Stimulated activated CD4-positive, alpha-beta T cell treated with anti-CD3 and anti-CD28 coated beads, Interleukin-12 subunit alpha, Interleukin-12 subunit beta, amount 100 ng/mL, for 48 hours (primary cell): ENCODE measurements around the gene HIKESHI.
"Not testable (repeated sequence)": the region's sequence is repeated elsewhere in the genome, so short reads cannot be mapped to it uniquely, and the experiment has no call there.

Experiments
- DNase-seq, 3 donors: peaks; one replicate each; pipeline ENCODE4 v3.0.0-alpha.2; 2020; ENCODE audit warnings: low read depth in 2 of 3, low spot score in 1 of 3

HIKESHI gene, protein sequence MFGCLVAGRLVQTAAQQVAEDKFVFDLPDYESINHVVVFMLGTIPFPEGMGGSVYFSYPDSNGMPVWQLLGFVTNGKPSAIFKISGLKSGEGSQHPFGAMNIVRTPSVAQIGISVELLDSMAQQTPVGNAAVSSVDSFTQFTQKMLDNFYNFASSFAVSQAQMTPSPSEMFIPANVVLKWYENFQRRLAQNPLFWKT

DNA sequence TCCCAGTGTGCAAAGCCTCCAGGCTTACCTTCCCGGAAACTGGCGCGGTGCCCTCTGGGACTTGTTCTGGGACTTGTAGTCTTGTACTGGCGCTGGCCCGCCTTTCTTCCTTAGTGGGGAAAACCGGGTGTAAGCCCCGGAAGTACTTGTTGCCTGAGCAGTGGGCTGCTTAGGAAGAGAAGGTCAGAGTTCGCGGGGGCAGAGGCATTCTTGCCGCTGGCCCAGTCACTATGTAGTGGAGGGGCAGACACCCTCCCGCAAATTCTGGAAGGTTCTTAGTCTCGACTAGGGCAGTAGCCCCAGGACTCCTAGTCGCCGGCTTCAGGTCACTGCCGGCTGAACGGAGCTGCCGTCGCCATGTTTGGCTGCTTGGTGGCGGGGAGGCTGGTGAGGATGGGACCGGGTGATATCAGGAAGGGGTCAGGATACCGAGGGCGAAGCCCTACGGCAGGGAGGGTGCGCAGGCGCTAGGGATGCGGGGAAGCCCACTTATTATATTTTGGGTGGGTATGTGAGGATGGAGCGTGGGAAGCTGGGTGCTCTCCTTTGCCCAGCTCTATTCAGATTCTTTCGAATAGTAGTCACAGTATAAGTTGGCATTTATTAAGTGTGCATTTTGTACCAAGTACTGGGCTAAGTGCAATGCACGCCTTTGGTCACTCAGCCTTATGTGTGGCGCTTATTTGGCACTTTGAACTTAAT is at the start of gene HIKESHI:
Gene HIKESHI (plus strand): TSS at position 149 of the 702 bp plus-strand sequence. CDS start 209 bp downstream, at position 358.
- DNase-seq, result peak; percentile 87 to 94 (median 87)

DNA sequence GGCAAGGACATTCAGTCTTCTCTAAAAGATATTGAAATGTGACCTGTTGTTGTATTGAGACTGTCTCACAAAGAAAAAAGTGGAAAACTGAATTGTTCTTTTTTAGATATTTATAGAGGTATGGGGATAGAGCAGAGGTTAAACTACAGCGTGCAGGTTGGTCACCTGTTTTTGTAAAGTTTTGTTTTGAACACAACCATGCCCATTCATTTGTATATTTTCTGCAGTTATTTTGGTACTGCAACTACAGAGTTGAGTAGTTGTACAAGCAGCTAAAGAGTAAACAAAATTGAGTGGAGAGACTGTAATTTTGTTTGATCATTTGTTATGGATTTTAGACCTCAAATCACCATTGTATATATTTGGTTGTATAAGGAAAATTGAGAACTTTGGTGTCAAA is 46.1 kb upstream of the HIKESHI start:
- DNase-seq, result no peak

DNA sequence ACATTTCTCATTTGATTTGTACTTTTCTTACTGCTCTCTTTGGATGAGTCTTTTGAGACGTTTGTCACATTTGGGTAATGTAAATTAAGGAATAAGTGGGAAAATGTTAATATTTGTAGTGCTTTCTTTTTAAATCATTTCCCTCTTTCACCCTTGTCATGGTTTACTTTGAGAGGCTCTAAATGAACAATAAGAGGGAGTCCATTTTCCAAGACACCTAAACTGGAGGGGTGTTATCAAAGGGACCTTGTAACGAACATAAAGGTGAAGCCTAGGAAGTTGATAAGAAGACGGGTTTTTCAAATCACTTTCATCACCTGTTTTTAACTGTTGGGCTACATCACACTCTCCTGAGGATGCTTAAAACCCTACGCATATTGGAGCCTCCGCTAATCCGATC is 45.4 kb upstream of the HIKESHI start:
- DNase-seq, result no peak

DNA sequence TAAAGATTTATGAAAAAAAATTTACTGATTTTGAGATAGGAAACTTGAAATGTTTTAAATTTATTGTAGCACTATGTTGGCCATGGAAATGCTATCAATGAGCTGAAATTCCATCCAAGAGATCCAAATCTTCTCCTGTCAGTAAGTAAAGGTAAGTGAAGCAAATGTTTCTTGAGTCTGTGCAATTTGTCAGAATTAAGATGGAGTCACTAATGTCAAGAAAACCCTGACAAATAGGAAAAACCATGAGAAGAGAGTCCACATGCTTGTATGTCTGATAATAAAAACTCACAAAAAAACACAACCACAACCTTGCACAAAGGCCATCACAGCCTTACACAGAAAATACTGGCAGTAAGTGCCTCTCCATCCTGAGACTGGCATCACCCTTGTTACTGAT is 44.6 kb upstream of the HIKESHI start:
- DNase-seq, result no peak

DNA sequence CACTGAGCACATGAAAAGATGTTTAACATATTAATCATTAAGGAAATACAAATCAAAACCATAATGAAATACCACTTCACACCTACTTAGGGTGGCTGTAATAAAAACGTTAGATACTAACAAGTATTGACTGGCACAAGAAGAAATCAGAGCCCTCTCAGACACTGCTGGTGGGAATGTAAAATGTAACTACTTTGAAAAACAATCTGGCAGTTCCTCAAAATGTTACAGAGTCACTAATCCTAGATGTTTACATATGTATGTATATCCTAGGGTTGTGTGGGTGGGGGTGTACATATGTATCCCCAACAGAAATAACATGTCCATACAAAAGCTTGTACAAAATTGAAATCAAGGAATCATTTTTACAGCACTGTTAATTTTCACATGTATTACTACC is 42.3 kb upstream of the HIKESHI start:
- no peak for DNase-seq

DNA sequence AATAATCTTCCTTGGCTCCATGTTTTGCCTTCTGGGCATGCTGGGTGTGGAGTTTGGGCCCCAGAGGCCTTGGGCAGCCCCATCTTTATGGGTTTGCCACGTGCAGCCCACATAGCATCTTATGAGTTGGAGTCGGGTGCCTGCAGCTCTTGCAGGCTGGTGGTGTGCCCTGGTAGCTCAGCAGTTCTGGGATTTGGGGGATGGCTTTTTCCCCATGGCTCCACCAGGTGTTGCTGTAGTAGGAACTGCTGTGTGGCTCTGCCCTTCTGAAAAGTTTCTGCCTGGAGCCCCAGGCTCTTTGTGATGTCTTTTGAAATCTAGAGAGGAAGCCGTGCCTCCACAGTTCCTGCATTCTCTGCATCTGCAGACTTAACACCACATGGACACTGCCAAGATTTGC is 40.7 kb upstream of the HIKESHI start:
- no peak for DNase-seq

DNA sequence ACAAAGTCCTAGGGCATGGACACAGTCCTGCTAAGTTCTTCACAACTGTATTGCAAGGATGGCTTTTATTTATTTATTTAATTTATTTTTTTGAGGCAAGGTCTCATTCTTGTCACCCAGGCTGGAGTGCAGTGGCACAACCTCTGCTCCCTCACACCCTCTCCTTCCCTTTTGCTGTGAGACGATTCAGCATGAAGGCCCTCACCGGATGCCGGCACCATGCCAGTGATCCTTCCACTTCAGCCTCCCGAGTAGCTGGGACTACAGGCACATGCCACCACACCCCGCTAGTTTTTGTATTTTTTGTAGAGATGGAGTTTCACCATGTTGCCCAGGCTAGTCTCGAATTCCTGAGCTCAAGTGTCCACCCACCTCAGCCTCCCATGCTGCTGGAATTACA is 39.7 kb upstream of the HIKESHI start:
- no peak for DNase-seq

DNA sequence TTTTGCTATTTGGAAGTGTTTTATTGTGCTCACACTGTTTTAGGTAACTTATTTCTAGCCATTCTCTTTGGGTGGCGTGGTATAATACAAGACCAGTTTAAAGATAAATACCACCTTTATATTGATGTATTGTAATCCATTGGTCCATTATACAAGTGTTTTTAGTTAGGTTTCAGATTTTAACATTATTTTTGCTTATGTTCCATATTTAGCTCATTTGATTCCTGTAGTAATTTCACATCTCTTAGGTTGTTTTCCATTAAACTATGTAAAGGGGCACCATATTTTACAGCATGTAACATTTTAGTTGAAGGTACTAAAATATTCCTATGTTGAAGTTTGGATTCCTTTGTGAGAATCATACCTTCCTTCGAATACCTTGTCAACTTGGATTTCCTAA is 37.4 kb upstream of the HIKESHI start:
- no peak for DNase-seq

DNA sequence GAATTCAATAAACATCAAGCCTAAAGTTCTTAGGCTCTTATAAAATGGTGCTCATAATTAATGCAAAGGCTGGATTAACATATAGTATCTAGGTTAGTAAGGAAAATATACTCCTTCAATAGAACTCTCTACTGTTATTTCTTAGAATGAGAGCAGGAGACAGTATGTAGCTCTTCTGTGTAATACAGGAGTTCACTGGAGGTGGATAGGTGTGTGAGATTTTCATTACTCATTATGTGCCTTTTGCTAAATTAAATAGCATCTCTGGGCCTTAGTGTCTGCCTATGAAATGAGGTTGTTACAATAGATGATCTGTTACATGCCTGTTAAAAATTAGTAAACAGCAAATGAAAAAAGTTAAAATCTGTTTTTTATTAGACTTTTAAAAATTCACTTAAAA is 36.8 kb upstream of the HIKESHI start:
- no peak for DNase-seq

DNA sequence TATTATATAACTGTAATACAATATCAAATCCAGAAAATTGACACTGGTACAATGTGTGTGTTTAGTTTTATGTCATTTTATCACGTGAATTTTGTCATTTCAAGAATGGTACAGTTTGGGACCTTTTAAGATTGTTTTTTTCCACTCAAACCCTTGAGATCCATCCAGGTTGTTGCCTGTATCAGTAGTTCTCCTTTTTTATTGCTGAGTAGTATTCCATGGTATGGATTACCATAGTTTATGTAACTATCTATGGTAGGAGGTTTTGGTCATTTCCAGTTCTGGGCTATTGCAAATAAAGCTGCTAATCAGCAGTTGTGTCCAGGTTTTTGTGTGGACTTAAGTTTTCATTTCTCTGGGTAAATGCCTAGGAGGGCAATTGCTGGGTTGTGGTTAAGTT is 32.4 kb upstream of the HIKESHI start:
- DNase-seq, result no peak

DNA sequence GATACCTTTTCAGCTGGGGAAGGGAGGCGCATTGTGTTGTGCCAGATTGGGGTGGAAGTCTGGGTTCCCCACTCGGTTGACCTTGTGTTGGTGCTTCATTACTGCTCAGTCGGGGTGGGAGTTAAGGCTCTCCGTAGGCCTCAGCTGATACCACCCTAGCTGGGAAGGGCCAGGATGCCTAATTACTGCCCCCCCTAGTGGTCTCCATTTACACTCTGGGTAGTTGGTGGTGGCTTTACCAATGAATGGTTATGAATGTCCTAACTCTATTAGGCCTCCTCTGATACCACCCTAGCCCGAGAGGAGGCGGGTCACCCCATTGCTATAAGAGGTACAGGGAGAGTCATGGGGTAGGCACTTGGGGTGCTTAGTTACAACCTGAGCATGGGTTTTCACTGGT is 27.5 kb upstream of the HIKESHI start:
- no peak for DNase-seq

DNA sequence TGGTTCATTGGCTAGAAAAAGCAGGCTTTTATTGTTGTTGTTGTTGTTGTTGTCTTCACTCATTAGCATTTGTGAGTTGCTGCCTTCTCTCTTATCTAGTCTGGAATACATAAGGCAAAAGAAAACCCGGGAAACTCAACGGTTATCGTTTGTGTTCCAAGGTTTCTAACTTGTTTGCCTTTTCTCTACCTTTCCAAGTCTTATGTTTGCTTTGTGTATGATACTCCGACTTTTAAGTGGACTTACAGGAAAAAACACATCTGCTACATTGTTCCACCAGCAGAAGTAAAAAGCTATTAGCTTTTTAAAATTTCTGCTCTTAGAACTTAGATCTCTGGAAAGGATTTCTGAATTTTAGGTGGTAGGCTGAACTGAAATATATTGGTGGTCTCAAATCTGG is 27.0 kb upstream of the HIKESHI start:
- no peak for DNase-seq

DNA sequence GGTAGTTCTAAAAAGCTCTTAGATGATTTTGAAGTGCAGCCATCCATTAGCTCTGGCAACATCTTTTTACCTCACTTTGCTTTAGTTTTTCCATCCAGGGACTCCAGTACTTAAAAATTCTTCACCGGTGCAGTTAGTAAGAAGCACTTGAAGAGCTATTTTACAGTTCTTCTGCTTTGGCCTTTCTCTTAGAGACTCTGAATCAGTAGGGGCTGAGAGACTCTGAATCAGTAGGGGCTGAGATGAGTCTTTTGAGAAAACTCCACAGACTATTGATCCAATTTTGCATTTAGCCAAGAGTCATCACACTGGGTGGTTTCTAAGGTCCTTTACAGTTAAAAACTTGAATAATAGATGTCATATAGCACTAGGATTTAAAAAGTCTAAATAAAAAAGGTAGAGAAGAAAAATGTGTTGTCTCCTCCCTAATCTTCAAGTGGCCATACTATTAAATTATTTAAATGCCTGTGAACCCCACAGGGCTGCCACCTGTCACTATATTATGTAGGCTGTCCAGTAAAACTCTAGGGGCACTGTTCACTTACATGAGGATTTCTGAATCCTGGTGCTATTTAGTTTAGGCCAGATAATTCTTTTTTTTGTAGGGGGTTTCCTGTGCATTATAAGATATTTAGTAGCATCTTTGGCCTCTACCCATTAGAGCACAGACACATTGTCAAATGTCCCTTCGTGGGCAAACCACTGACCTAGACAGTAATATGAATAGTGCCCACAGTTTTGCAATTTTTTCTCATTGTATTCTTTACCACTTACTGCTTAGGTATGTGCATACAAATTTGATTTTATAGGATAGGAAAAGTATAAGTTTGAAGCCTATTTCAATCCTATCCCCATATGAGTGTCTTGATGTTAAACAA is 26.3 kb upstream of the HIKESHI start:
- no peak for DNase-seq

DNA sequence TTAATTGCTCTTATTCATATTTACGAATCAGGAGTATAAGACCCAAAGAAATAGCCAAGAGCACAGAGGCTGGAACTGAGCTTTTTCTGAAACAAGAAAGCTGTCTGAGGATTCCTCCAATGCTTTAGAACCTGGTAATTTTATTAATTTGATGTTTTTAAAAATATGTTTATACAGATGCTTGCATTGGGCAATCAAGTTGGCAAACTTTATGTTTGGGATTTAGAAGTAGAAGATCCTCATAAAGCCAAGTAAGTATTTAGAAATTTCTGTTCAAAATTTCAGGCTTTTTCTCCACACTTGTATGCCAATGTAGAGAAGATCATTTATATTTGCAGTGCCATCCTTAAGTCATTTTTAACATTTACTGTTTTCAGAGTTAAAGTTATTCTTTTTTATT is 24.3 kb upstream of the HIKESHI start:
- DNase-seq, result no peak

DNA sequence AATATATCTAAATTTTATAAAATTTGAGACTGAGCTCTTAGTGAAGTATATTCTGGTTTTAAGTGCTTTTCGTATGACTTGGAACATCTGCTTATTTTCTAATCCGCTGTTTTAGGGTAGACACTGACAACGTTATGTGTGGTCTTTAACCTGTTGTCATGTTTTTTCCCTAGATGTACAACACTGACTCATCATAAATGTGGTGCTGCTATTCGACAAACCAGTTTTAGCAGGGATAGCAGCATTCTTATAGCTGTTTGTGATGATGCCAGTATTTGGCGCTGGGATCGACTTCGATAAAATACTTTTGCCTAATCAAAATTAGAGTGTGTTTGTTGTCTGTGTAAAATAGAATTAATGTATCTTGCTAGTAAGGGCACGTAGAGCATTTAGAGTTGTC is 23.8 kb upstream of the HIKESHI start:
- no peak for DNase-seq

DNA sequence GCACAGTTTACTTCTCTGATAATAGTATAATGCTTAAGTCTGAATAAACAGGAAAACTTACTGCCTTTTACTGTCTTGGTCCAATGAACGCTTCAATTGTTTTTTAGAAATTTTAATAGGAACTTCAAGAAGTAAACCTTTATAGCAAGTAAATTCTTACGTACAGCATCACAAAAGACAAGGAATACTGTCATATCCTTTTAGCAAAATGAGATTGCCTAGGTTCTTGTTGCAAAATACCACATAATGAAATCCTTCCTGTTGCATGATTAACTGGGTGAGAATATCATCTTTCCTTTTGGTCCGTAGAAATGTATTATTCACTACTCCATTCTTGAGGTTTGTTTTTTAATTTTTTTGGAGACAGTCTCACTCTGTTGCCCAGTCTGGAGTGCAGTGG is 22.3 kb upstream of the HIKESHI start:
- DNase-seq, result no peak

DNA sequence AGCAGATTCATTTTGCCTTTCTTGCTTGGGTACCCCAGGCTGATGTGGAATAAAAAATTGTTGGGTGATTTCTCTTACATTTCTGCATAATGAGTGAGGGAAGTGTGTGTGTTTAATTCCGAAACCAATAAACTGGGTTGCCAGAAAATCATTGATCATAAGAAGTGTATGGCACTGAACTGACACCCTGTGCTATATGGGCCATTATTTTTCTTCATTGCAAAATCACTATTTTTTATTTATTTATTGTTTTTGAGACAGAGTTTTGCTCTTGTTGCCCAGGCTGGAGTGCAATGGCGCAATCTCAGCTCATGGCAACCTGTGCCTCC is 14.6 kb upstream of the HIKESHI start:
- DNase-seq, result no peak

DNA sequence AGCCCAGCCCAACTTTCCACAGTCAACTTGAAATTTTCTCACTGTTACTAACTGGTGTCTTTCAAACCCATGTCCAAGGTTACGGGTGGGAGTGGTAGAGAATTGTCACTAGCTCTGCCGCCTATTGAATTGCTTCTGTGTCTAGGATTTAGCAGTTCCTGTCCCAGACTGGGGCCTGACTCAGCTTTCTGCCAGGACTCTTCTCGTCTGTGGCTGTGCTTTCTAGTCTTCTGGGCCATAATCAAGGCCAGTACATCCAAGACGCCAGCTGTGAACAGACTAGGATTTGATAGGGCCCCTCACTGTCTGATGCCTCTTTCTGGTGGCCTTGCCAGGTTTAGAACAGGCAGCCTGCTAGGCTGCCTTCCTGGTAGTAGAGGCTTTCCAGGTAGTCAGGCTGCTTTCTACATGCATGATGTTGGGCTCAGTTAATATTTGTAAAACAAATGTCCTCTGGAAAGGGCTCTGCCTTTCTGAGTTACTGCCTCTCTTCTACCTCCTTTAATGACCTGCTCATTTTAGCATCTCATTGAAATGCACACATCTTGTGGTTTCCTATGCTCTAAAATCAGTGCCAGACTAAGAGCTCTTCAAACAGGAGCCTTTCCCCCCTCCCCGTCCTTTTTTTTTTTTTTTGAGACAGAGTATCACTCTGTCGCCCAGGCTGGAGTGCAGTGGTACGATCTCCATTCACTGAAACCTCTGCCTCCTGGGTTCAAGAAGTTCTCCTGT is 13.1 kb upstream of the HIKESHI start:
- DNase-seq, result peak in 1 of 3 donors; percentile 35

DNA sequence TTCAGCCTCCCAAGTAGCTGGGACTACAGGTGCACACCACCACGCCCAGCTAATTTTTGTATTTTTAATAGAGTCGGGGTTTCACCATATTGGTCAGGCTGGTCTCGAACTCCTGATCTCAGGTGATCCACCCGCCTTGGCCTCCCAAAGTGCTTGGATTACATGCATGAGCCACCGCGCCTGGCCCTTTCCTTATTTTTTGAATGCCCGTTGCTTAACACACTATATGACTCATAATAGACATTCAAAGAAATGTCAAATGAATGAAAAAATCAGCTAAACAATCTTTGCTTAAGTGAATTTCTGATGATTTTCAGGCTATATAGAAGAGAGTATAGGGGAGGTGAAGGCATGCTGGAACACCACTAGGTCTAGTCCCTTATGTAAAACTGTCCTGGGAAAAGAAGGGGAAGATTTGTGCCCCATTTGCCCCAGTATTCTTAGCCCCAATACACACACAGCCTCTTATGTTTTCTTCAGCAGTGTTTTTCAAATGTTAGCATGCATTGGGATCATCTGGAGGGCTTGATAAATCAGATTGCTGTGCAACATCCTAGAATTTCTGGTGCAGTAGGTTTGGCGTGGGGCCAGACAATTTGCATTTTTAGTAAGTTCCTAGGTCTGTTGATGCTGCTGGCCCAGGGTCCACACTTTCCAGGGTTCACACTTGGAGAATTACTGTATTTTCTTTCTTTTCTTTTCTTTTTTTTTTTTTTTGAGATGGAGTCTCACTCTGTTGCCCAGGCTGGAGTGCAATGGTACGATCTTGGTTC is 12.3 kb upstream of the HIKESHI start:
- DNase-seq, result not testable (repeated sequence)

DNA sequence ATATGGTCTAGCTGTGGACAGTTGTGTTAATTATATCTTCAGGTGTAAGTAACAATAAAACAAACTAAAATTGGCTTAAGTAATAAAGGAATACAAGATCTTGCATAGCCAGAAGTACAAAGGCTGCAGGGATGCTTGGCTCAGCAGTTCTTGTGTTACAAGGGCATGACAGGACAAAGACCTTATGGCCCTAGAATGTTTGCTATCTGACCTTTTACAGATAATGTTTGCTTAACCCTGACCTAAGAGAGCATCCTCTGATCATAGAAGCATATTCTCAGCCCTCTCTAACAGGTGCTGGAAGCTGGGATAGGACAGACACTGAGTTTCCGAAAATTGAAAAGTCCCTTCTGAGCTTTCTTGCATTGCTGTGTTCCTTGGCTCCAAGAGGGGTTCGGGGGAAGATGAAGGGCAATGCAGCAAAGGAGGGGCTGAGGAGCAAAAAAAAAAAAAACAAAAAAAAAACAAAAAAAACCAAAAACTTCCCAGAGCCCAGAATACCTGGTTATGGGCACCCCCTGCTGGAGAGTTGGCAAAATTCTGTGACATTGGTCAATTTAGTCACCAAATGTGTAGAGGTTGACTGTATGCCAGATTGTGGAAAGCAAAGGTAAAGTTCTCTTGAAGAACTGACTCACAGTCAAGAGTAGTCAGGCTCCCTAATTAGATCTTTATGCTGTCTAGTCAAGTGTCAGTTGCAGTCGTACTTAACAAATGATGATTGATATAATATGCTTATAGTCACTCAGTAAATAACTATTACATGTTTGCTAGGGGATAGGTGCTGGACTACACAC is 10.4 kb upstream of the HIKESHI start:
- peak; percentile 62 to 81 (median 67) for DNase-seq
